GM19452 (cell line): Measurements from ENCODE around the gene RNU5D-1.
A peak's percentile ranks its signal among the peaks of the same experiment; 100 is the strongest.

Experiments
- ATAC-seq: cut with Tn5 transposase; IDR thresholded peaks from one replicate; pipeline ENCODE4 v1.9.1; 2021; ENCODE audit not compliant: unreplicated experiment

Gene RNU5D-1

GRCh38 chr1:44733365-44733764 lies 2.4 kb upstream of the RNU5D-1 start:
- no peak for ATAC-seq

GRCh38 chr1:44724955-44725698 lies 5.8 kb downstream of the RNU5D-1 start:
- no peak for ATAC-seq

GRCh38 chr1:44724296-44724954 lies 6.5 kb downstream of the RNU5D-1 start:
- ATAC-seq, result no peak

GRCh38 chr1:44723496-44724295 lies 7.3 kb downstream of the RNU5D-1 start:
- no peak for ATAC-seq

GRCh38 chr1:44723064-44723463 lies 7.9 kb downstream of the RNU5D-1 start:
- ATAC-seq, result no peak

- ATAC-seq, result peak; percentile 75
Observed at GRCh38 chr1:44721485-44722361, 9.2 kb downstream of the RNU5D-1 start.

GRCh38 chr1:44720281-44720680 lies 10.7 kb downstream of the RNU5D-1 start:
- ATAC-seq, result no peak

GRCh38 chr1:44719318-44719717 lies 11.7 kb downstream of the RNU5D-1 start:
- ATAC-seq, result no peak

- no peak for ATAC-seq
Observed at GRCh38 chr1:44718091-44718490, 12.9 kb downstream of the RNU5D-1 start.

- no peak for ATAC-seq
Observed at GRCh38 chr1:44717653-44718052, 13.3 kb downstream of the RNU5D-1 start.

GRCh38 chr1:44717156-44717555 lies 13.8 kb downstream of the RNU5D-1 start:
- no peak for ATAC-seq

- ATAC-seq, result no peak
Observed at GRCh38 chr1:44714944-44715571, 15.9 kb downstream of the RNU5D-1 start.

- no peak for ATAC-seq
Observed at GRCh38 chr1:44714532-44714931, 16.4 kb downstream of the RNU5D-1 start.

- no peak for ATAC-seq
Observed at GRCh38 chr1:44713321-44713781, 17.6 kb downstream of the RNU5D-1 start.

GRCh38 chr1:44707959-44708831 lies 22.8 kb downstream of the RNU5D-1 start:
- ATAC-seq, result no peak

GRCh38 chr1:44707112-44707881 lies 23.7 kb downstream of the RNU5D-1 start:
- no peak for ATAC-seq

- ATAC-seq, result no peak
Observed at GRCh38 chr1:44705938-44706337, 25.0 kb downstream of the RNU5D-1 start.

- ATAC-seq, result no peak
Observed at GRCh38 chr1:44705470-44705869, 25.5 kb downstream of the RNU5D-1 start.
